Effector memory CD8-positive, alpha-beta T cell (primary cell): ENCODE measurements around the gene SLC26A1.

Source experiments
- ATAC-seq: fragments of 150-1000 bp; cut with Tn5 transposase; replicated peaks from 2 replicates; pipeline ENCODE4 v1.10.0; 2021; ENCODE audit warnings: mild to moderate bottlenecking, moderate library complexity
- DNase-seq, 3 experiments: peaks; one replicate each; pipeline ENCODE4 v3.0.0; 2021
- H3K27ac Mint-ChIP-seq, 2 donors: one replicate each; pipeline ENCODE4 v1.8.0; 2022; ENCODE audit warnings: mild to moderate bottlenecking in 2 of 2, mixed read lengths in 2 of 2, moderate library complexity in 2 of 2
- H3K27me3 Mint-ChIP-seq, 2 donors: one replicate each; pipeline ENCODE4 v1.8.0; 2022; ENCODE audit warnings: mixed read lengths in 2 of 2
- H3K36me3 Mint-ChIP-seq: one replicate; pipeline ENCODE4 v1.8.0; 2022; ENCODE audit warnings: mild to moderate bottlenecking, moderate library complexity, mixed read lengths; ENCODE audit not compliant: insufficient read depth
- H3K4me1 Mint-ChIP-seq, 2 donors: one replicate each; pipeline ENCODE4 v1.8.0; 2022; ENCODE audit warnings: low read depth in 2 of 2, mixed read lengths in 2 of 2
- H3K4me3 Mint-ChIP-seq, 2 donors: one replicate each; pipeline ENCODE4 v1.8.0; 2022; ENCODE audit warnings: mild to moderate bottlenecking in 2 of 2, mixed read lengths in 2 of 2, moderate library complexity in 2 of 2
- H3K9me3 Mint-ChIP-seq, 2 donors: one replicate each; pipeline ENCODE4 v1.8.0; 2022; ENCODE audit warnings: mixed read lengths in 2 of 2

The SLC26A1 gene

GRCh38 chr4:968621-969394 is 24.4 kb downstream of the SLC26A1 start:
- H3K4me3 Mint-ChIP-seq = no peak overlapping the region
- DNase-seq = no peak

GRCh38 chr4:968221-968620 is 25.0 kb downstream of the SLC26A1 start:
- Mint-ChIP-seq H3K4me1 (peaks cover 16 to 23% of the 10 kb centered on the region in 2 donors), H3K27me3 (no peaks in the 10 kb centered on the region), H3K36me3 (peaks cover 29% of the 10 kb centered on the region), H3K4me3 (no peak overlapping the region), H3K9me3 (no peaks in the 10 kb centered on the region), H3K27ac (no peak overlapping the region)
- no peak for ATAC-seq
- DNase-seq = no peak

More at GRCh38 chr4:968621-969394, 24.4 kb downstream of the SLC26A1 start:
- no peaks in the 10 kb centered on the region for H3K9me3 Mint-ChIP-seq
- no peaks in the 10 kb centered on the region for H3K27me3 Mint-ChIP-seq
- H3K4me1 Mint-ChIP-seq = peaks cover 16 to 23% of the 10 kb centered on the region in 2 donors
- ATAC-seq = no peak
- peak overlapping the region in 1 of 2 donors; percentile 55 for H3K27ac Mint-ChIP-seq
- peaks cover 25% of the 10 kb centered on the region for H3K36me3 Mint-ChIP-seq

GRCh38 chr4:967113-968104 is 25.8 kb downstream of the SLC26A1 start:
- Mint-ChIP-seq H3K27ac (no peak overlapping the region), H3K4me3 (no peak overlapping the region), H3K27me3 (no peaks in the 10 kb centered on the region), H3K4me1 (peaks cover 16 to 23% of the 10 kb centered on the region in 2 donors), H3K36me3 (peaks cover 29% of the 10 kb centered on the region), H3K9me3 (no peaks in the 10 kb centered on the region)
- no peak for ATAC-seq
- no peak for DNase-seq

GRCh38 chr4:966266-967112 is 26.7 kb downstream of the SLC26A1 start:
- DNase-seq (no peak), ATAC-seq (no peak)
- no peak overlapping the region for H3K4me3 Mint-ChIP-seq
- peaks cover 33% of the 10 kb centered on the region for H3K36me3 Mint-ChIP-seq
- H3K27me3 Mint-ChIP-seq = no peaks in the 10 kb centered on the region
- H3K4me1 Mint-ChIP-seq = peaks cover 16 to 21% of the 10 kb centered on the region in 2 donors
- no peaks in the 10 kb centered on the region for H3K9me3 Mint-ChIP-seq
- peak overlapping the region in 1 of 2 donors; percentile 8 for H3K27ac Mint-ChIP-seq

- Mint-ChIP-seq H3K27ac (peak overlapping the region in 1 of 2 donors; percentile 8), H3K27me3 (no peaks in the 10 kb centered on the region), H3K36me3 (peaks cover 29% of the 10 kb centered on the region), H3K4me3 (no peak overlapping the region), H3K4me1 (peaks cover 10 to 14% of the 10 kb centered on the region in 2 donors), H3K9me3 (no peaks in the 10 kb centered on the region)
- DNase-seq (no peak), ATAC-seq (no peak)
Measured at GRCh38 chr4:965766-966134, 27.5 kb downstream of the SLC26A1 start.

GRCh38 chr4:965048-965765 is 28.0 kb downstream of the SLC26A1 start:
- Mint-ChIP-seq H3K36me3 (peaks cover 29% of the 10 kb centered on the region), H3K4me3 (no peak overlapping the region), H3K27me3 (no peaks in the 10 kb centered on the region), H3K27ac (peak overlapping the region in 1 of 2 donors; percentile 8), H3K9me3 (no peaks in the 10 kb centered on the region), H3K4me1 (peaks cover 5 to 9% of the 10 kb centered on the region in 2 donors)
- DNase-seq = no peak
- no peak for ATAC-seq

GRCh38 chr4:964346-965025 is 28.7 kb downstream of the SLC26A1 start:
- Mint-ChIP-seq H3K36me3 (peaks cover 25% of the 10 kb centered on the region), H3K27me3 (no peaks in the 10 kb centered on the region), H3K4me1 (peaks cover 0 to 6% of the 10 kb centered on the region in 2 donors), H3K9me3 (no peaks in the 10 kb centered on the region), H3K4me3 (peak overlapping the region in 1 of 2 donors; percentile 19), H3K27ac (no peak overlapping the region)
- ATAC-seq = no peak
- no peak for DNase-seq

- Mint-ChIP-seq H3K4me3 (no peak overlapping the region), H3K27me3 (no peaks in the 10 kb centered on the region), H3K36me3 (peaks cover 27% of the 10 kb centered on the region), H3K27ac (peak overlapping the region in 1 of 2 donors; percentile 41), H3K9me3 (no peaks in the 10 kb centered on the region), H3K4me1 (peaks cover 0 to under 1% of the 10 kb centered on the region in 2 donors)
- DNase-seq (no peak), ATAC-seq (no peak)
Measured at GRCh38 chr4:963276-964225, 29.7 kb downstream of the SLC26A1 start.

- no peak overlapping the region for H3K27ac Mint-ChIP-seq
- ATAC-seq (no peak), DNase-seq (no peak)
Measured at GRCh38 chr4:962231-963208, 30.7 kb downstream of the SLC26A1 start.

GRCh38 chr4:961351-962230 is 31.6 kb downstream of the SLC26A1 start:
- Mint-ChIP-seq H3K27ac (no peak overlapping the region), H3K4me3 (no peak overlapping the region), H3K9me3 (no peaks in the 10 kb centered on the region), H3K27me3 (no peaks in the 10 kb centered on the region), H3K36me3 (peaks cover 32% of the 10 kb centered on the region), H3K4me1 (no peaks in the 10 kb centered on the region)
- ATAC-seq = no peak
- no peak for DNase-seq

More at GRCh38 chr4:962231-963208, 30.7 kb downstream of the SLC26A1 start:
- no peaks in the 10 kb centered on the region for H3K4me1 Mint-ChIP-seq
- no peaks in the 10 kb centered on the region for H3K27me3 Mint-ChIP-seq
- no peak overlapping the region for H3K4me3 Mint-ChIP-seq
- H3K9me3 Mint-ChIP-seq = no peaks in the 10 kb centered on the region
- peaks cover 29% of the 10 kb centered on the region for H3K36me3 Mint-ChIP-seq
